ENCODE results near the gene SOAT1.

- TF ChIP-seq RAD21 (IDR thresholded peaks at IDR 0.05; ENCODE audit: low read depth) (no peak), CEBPB (IDR thresholded peaks at IDR 0.05) (no peak), TAF1 (IDR thresholded peaks at IDR 0.05; ENCODE audit: low read depth) (no peak)
- TF ChIP-seq, protein P1, sequence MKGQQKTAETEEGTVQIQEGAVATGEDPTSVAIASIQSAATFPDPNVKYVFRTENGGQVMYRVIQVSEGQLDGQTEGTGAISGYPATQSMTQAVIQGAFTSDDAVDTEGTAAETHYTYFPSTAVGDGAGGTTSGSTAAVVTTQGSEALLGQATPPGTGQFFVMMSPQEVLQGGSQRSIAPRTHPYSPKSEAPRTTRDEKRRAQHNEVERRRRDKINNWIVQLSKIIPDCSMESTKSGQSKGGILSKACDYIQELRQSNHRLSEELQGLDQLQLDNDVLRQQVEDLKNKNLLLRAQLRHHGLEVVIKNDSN (IDR thresholded peaks at IDR 0.05): no peak
These were observed 19.4 kb downstream of the SOAT1 start for GRCh38 chr1:179313004-179313403.
